GM18508 (cell line): Measurements from ENCODE around the gene SCNN1B.
"Not testable (repeated sequence)": the region's sequence is repeated elsewhere in the genome, so short reads cannot be mapped to it uniquely, and the experiment has no call there.

Experiments used
- ATAC-seq: cut with Tn5 transposase; IDR thresholded peaks from one replicate; pipeline ENCODE4 v1.9.1; 2021; ENCODE audit warnings: moderate number of reproducible peaks; ENCODE audit not compliant: insufficient read depth, unreplicated experiment

SCNN1B gene

DNA sequence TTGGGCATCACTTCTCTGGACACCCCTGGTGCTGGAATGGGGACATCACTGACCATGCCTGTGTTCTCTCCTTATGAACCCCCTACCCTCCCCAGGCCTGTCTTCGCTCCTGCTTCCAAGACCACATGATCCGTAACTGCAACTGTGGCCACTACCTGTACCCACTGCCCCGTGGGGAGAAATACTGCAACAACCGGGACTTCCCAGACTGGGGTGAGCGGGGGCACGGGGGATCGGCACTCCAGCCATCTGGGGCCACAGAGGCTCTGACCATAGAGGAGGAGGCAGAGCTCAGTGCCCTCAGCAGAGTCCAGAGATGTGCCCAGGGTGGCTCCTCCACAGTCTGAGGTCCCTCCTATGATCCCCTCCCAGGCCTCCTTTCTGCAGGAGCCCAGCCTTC lies 73.5 kb downstream of the SCNN1B start:
- ATAC-seq: no peak

- ATAC-seq: no peak
Measured at GRCh38 chr16:23377071-23377931, 75.2 kb downstream of the SCNN1B start.

- no peak for ATAC-seq
Measured at GRCh38 chr16:23378256-23378655, 76.2 kb downstream of the SCNN1B start.

GRCh38 chr16:23378921-23379320 lies 76.8 kb downstream of the SCNN1B start:
- no peak for ATAC-seq

DNA sequence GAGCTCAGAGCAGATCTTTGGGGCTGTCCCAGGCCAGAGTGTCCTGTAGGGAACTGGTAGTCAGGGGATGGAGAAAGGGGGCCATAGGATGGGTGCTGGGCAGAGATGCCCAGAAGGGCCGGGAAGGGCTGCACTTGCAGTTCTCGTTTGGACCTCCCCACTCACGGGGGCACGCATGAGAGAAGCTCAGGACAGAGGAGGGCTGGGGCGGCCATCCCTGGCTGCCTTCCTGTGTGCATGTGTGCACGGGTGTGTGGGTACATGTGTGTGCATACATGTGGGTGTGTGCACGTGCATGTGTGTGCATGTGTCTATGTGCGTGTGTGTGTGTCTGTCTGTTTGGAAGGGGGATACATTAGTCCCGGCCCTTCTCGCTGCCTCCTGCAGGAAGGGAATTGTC lies 77.6 kb downstream of the SCNN1B start:
- no peak for ATAC-seq

- ATAC-seq: no peak
Measured at GRCh38 chr16:23380501-23380951, 78.4 kb downstream of the SCNN1B start.

DNA sequence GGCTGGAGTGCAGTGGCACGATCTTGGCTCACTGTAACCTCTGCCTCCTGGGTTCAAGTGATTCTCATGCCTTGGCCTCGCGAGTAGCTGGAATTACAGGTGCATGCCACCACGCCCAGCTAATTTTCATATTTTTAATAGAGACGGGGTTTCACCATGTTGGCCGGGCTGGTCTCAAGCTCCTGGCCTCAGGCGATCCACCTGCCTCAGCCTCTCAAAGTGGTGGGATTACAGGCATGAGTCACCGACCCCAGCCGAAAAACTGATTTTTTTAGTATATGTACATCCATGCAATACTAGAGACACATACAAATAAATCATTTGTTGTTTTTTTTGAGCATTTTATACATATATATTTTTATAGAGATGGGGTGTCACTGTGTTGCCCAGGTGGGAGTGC lies 79.6 kb downstream of the SCNN1B start:
- ATAC-seq: not testable (repeated sequence)

DNA sequence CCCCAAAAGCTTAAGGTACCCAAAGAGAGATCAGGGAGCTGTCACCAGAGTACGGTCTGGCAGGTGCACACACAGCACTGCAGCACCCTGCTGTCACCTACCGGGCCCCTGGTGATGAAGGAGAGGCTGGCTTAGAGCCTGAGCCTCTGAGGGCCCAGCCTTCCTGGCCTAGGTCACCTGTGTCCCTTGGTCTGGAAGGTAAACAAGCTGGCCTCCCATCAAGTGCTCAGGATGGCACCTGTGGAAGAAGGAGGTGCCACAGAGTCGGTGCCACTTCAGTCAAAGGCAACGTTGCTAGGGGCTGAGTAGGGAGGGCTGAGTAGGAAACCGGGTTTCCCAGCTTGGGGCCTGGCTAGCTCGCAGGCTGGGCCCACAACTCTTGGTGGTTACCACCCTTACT lies 80.2 kb downstream of the SCNN1B start:
- ATAC-seq: no peak

GRCh38 chr16:23383881-23384280 lies 81.8 kb downstream of the SCNN1B start:
- no peak for ATAC-seq

DNA sequence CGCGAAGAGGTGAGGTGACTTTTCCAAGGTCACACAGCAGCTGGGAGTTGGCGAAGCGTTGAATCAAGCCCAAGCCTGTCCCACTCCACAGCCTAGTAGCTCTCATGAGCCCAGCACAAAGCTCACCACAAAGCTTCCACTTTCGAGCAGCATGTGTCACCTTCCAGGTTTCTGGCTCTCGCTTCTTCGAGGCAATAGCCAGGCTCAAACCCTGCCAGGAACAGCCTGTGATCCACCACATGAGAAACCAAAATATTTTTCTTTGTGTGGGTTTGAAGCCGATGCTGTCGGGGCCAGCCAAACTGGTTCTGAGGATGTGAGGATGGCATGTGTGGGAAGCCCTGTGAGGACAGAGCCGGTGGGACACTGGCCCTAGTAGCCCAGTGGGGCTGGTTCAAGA lies 82.8 kb downstream of the SCNN1B start:
- ATAC-seq: no peak

DNA sequence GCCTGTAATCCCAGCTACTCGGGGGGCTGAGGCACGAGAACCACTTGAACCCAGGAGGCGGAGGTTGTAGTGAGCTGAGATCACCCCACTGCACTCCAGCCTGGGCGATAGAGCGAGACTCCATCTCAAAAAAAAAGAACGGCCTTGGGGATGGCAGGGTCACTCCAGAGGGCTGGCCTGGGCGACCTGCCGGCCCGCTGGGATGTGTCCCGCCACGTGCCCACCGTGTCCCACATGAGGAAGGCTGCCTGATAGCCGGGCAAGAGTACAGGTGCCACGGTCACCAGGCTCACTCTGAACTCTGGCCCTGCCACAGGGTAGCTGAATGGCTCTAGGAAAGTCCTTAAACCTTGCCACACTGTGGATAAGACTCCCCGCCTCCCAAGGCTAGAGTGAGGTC lies 83.3 kb downstream of the SCNN1B start:
- ATAC-seq: no peak

GRCh38 chr16:23387666-23388065 lies 85.6 kb downstream of the SCNN1B start:
- no peak for ATAC-seq

DNA sequence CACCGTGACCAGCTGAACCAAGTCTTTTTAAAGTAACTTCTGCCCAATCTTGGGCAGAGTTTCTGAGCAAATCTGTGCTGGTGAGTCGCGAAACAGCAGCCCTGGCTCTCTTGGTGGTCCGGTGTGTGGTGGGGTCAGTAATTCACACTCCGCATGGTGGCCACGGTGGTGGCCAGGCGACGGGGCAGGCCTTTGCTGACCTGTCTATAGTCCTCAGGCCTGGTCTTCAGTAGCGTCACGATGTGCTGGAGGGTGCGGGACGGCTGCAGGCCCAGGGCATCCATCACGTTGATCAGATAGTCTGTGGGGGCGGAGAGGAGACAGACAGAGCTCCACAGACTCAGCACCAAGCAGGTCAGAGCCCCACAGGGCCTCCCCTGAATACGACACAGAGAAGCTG lies 86.7 kb downstream of the SCNN1B start:
- ATAC-seq: no peak

DNA sequence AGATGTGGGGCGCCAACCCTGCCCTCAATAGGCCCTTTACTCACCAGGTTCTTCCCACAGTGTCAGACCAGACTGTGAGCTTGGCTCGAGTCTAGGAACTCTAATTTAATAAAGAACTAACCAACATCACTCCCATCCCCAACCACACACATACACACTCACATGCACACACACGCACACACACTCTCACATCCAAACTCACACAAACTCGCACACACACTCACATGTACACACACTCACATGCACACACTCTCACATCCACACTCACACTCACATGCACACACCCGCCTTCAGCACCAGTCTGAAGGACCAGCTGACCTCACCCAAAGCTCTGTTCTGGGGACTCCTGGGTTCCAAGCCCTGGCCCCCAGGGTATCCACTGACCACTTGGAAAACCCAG lies 87.1 kb downstream of the SCNN1B start:
- no peak for ATAC-seq

GRCh38 chr16:23389936-23390335 lies 87.8 kb downstream of the SCNN1B start:
- ATAC-seq: not testable (repeated sequence)

GRCh38 chr16:23391381-23392222 lies 89.5 kb downstream of the SCNN1B start:
- no peak for ATAC-seq

DNA sequence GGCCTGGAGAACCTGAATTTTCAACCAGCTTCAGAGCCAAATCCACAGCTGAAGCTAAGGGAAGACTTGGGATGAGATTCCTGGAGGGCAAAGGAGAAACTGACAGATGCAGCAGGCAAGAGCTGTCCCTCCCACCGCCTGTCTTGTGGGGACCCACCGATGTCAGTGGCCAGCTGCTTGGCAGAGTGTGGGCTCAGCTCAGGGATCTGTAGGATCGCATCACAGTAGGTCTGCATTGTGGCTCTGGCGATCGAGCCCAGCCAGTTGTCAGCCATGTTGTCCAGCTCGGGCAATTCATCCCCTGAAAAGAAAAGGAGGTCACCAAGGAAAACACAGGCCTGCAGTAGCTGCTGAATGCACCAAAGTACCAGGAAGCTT lies 90.1 kb downstream of the SCNN1B start:
- ATAC-seq: no peak

DNA sequence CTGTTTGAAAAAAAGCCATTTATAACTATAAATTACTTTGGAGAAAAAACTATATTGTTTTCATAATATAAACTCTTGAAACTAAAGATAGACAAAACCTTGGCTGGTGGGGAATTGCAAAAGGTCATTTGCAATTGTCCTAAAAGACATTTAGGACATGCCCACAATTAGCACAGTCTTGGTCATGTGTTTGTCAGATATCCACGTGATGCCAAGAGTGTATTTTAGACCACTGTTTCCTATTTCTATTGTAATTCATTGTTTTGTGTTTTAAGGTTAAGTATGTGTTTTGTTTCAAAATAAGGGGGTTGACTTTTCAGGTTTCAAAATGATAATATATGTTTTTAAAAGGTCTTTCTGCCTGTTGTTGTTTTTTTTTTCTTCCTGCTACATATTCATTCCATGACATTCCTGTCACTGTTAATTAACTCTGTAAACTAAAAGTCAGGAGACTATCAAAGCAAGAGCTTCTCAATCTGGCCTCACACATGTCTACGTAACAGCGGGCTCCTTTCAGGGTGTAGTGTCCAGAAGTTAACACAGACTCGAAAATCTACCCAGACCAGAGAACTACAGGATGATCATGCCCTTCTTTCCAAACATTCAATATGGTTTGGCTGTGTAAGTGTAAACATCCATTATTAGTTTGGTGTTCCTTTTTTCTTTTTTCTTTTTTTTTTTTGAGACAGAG lies 92.2 kb downstream of the SCNN1B start:
- no peak for ATAC-seq

DNA sequence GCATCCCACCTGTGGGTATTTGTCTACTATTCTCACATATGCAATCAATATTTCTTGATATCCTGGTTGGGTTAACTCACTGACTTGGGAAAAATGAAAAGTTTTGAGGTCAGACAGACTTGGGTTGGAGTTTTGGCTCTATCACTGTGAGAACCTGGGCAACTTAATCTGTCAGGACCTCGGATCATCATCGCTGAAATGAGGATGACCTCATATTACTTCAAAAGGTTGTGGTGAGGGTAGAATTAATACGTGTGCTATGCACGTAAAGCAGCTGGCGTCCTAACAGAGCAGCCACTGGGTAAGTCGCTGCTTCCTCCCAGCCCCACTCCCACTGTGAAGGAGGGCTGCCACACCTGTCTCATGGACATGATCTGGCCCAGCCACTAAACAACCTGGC lies 93.6 kb downstream of the SCNN1B start:
- ATAC-seq: no peak

DNA sequence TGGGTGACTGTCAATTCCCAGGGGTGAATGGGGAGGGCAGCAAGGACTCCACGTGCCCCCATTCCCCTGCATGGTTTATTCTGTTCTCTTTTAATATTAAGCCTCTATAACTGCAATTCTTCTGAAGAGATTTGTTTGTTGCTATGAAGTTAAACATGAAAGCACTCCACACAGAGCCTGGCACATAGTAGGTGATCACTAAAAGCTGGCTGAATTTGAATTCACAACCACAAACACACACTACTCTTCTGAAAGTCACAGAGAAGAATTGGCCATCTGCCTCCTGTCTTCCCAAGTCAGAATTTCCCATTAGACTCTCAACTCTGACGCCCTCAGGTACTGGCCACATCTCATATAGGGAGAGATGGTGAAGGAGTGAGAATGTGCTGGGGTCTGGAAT lies 95.4 kb downstream of the SCNN1B start:
- ATAC-seq: no peak
